ENCODE measurements around the gene FIBCD1. TPM values are rescaled to one million over a fixed set of nuclear protein-coding genes. Genes with fewer than 3 reads are reported as not detected.

The FIBCD1 gene
- polyA plus RNA-seq, 5 donors, result 0.61 to 2.2 (median 1.6) TPM

GRCh38 chr9:130923611-130924447 is 15.2 kb downstream of the FIBCD1 start:
- no peak for DNase-seq

GRCh38 chr9:130922893-130923610 is 16.0 kb downstream of the FIBCD1 start:
- DNase-seq, result no peak

GRCh38 chr9:130921989-130922892 is 16.8 kb downstream of the FIBCD1 start:
- DNase-seq, result no peak

GRCh38 chr9:130921300-130921988 is 17.6 kb downstream of the FIBCD1 start:
- DNase-seq, result no peak

GRCh38 chr9:130920762-130921299 is 18.2 kb downstream of the FIBCD1 start:
- DNase-seq, result no peak

GRCh38 chr9:130920233-130920632 is 18.8 kb downstream of the FIBCD1 start:
- DNase-seq, result no peak

GRCh38 chr9:130919559-130920145 is 19.4 kb downstream of the FIBCD1 start:
- DNase-seq, result no peak

- no peak for DNase-seq
These were observed 20.1 kb downstream of the FIBCD1 start for GRCh38 chr9:130918826-130919558.

- no peak for DNase-seq
These were observed 20.8 kb downstream of the FIBCD1 start for GRCh38 chr9:130918101-130918825.

GRCh38 chr9:130917168-130917960 is 21.7 kb downstream of the FIBCD1 start:
- no peak for DNase-seq

- DNase-seq, result no peak
These were observed 24.0 kb downstream of the FIBCD1 start for GRCh38 chr9:130915096-130915447.

GRCh38 chr9:130914417-130915095 is 24.5 kb downstream of the FIBCD1 start:
- DNase-seq, result no peak

- DNase-seq, result no peak
These were observed 25.2 kb downstream of the FIBCD1 start for GRCh38 chr9:130913599-130914416.

- peak in 1 of 2 donors; percentile 14 for DNase-seq
These were observed 26.0 kb downstream of the FIBCD1 start for GRCh38 chr9:130912932-130913598.

- DNase-seq, result no peak
These were observed 27.6 kb downstream of the FIBCD1 start for GRCh38 chr9:130911254-130912049.

Measured in right lung (tissue), 5 donors.